HG02970 (cell line): ENCODE results near the gene PRR19.
A peak's percentile ranks its signal among the peaks of the same experiment; 100 is the strongest.
"Not testable (repeated sequence)": the region's sequence is repeated elsewhere in the genome, so short reads cannot be mapped to it uniquely, and the experiment has no call there.

Experiments
- ATAC-seq: cut with Tn5 transposase; IDR thresholded peaks from one replicate; pipeline ENCODE4 v1.9.1; 2021; ENCODE audit warnings: mild to moderate bottlenecking, moderate library complexity, moderate number of reproducible peaks; ENCODE audit not compliant: unreplicated experiment, low FRiP score

The PRR19 gene

GRCh38 chr19:42301646-42302203 is at the start of gene PRR19:
PRR19 (plus strand) TSS chr19:42302132; CDS start chr19:42309585, 7,453 bp downstream.
- ATAC-seq, result no peak

- no peak for ATAC-seq
Observed at GRCh38 chr19:42252365-42253244, 49.3 kb upstream of the PRR19 start.

GRCh38 chr19:42253245-42254088 is 48.5 kb upstream of the PRR19 start:
- no peak for ATAC-seq

GRCh38 chr19:42254089-42254849 is 47.7 kb upstream of the PRR19 start:
- no peak for ATAC-seq

GRCh38 chr19:42254850-42255765 is 46.8 kb upstream of the PRR19 start, which contains the start of gene ERF:
ERF (minus strand) TSS chr19:42255128; CDS start chr19:42254999, 129 bp downstream.
- peak; percentile 66 for ATAC-seq

GRCh38 chr19:42255766-42256745 is 45.9 kb upstream of the PRR19 start:
- no peak for ATAC-seq

- ATAC-seq, result not testable (repeated sequence)
Observed at GRCh38 chr19:42257842-42258241, 44.1 kb upstream of the PRR19 start.

GRCh38 chr19:42261763-42262162 is 40.2 kb upstream of the PRR19 start:
- ATAC-seq, result no peak

GRCh38 chr19:42266105-42266504 is 35.8 kb upstream of the PRR19 start:
- ATAC-seq, result not testable (repeated sequence)

GRCh38 chr19:42266928-42267603 is 34.9 kb upstream of the PRR19 start:
- ATAC-seq, result not testable (repeated sequence)

- no peak for ATAC-seq
Observed at GRCh38 chr19:42267644-42268141, 34.2 kb upstream of the PRR19 start.

GRCh38 chr19:42268142-42268703 is 33.7 kb upstream of the PRR19 start:
- ATAC-seq, result peak; percentile 60

GRCh38 chr19:42268704-42269477 is 33.0 kb upstream of the PRR19 start, which contains the start of gene CIC:
CIC (plus strand) TSS chr19:42269252; CDS start chr19:42271784, 2,532 bp downstream.
- peak; percentile 69 for ATAC-seq

- no peak for ATAC-seq
Observed at GRCh38 chr19:42269478-42270345, 32.2 kb upstream of the PRR19 start.
